GM06990 (cell line): ENCODE measurements around the gene AKT3.
"Not testable (repeated sequence)": the region's sequence is repeated elsewhere in the genome, so short reads cannot be mapped to it uniquely, and the experiment has no call there.

ENCODE experiments used
- DNase-seq: peaks from one replicate; pipeline ENCODE4 v3.0.0-alpha.2; 2011; ENCODE audit not compliant: insufficient read length; ENCODE audit errors: extremely low read depth
- H3K27me3 ChIP-seq: replicated peaks from 2 replicates; pipeline ENCODE4 v1.6.0; 2011; ENCODE audit warnings: low read length; ENCODE audit not compliant: control insufficient read depth, insufficient read depth
- H3K36me3 ChIP-seq: 2 replicates; pipeline ENCODE4 v1.5.1; 2011; ENCODE audit warnings: low read length; ENCODE audit not compliant: control insufficient read depth, insufficient read depth
- H3K4me3 ChIP-seq: replicated peaks from 2 replicates; pipeline ENCODE4 v1.5.1; 2011; ENCODE audit warnings: low read depth, mild to moderate bottlenecking, control low read depth, low read length
- TF ChIP-seq, protein P1 (sequence below): IDR thresholded peaks from 2 replicates; pipeline ENCODE4 v1.5.1; 2011; ENCODE audit warnings: low read length, control low read depth, mild to moderate bottlenecking, inconsistent platforms; ENCODE audit not compliant: insufficient read depth, poor library complexity, severe bottlenecking

AKT3 gene

DNA sequence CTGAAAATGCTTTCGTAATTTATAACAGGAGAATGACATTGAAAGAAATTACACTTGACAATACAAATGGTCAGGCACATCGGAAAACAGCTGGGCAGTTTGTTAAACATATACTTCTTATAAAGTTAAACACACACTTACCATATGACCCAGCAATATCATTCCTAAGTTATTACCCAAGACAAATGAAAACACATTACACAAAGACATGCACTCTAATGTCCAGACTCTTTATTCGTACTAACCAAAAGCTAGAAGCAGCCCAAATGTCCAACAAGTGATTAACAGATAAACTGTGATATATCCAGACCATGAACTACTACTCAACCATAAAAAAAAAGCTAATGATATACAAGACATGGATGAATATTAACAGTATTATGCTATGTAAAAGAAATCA lies 8.5 kb downstream of the AKT3 start:
- H3K36me3 ChIP-seq = no peaks in the 10 kb centered on the region
- no peak for DNase-seq
- no peak overlapping the region for H3K4me3 ChIP-seq
- TF ChIP-seq, protein P1, sequence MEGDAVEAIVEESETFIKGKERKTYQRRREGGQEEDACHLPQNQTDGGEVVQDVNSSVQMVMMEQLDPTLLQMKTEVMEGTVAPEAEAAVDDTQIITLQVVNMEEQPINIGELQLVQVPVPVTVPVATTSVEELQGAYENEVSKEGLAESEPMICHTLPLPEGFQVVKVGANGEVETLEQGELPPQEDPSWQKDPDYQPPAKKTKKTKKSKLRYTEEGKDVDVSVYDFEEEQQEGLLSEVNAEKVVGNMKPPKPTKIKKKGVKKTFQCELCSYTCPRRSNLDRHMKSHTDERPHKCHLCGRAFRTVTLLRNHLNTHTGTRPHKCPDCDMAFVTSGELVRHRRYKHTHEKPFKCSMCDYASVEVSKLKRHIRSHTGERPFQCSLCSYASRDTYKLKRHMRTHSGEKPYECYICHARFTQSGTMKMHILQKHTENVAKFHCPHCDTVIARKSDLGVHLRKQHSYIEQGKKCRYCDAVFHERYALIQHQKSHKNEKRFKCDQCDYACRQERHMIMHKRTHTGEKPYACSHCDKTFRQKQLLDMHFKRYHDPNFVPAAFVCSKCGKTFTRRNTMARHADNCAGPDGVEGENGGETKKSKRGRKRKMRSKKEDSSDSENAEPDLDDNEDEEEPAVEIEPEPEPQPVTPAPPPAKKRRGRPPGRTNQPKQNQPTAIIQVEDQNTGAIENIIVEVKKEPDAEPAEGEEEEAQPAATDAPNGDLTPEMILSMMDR = no peak
- H3K27me3 ChIP-seq = no peaks in the 10 kb centered on the region

DNA sequence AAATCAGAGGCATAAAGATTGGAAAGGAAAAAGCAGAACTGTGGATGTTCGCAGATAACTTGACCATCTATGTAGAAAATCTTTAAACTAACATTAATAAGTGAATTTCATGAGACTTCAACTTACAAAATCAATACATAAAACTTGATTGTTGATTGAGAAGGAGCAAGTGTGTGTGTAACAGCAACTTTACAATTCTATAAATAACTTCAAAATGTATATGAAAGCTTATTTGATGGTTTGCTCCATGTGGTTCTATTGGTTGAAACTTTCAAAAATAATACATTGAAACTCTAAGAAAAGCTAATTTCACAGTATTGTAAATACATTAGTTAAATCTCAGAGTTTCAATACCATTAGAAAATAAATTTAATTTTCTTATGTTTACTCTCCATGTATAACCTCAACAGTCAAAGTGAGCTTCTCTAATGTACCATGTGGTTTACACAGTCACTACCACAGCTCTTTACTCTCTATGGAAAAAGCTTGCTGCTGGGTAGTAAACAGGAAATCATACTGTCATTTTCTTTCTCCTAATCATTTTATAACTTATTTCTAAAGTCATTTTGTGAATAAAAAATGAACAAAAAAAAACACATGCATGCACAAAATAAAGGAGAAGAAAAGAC lies 12.0 kb downstream of the AKT3 start:
- TF ChIP-seq, protein P1 = no peak
- no peaks in the 10 kb centered on the region for H3K27me3 ChIP-seq
- no peak for DNase-seq
- H3K4me3 ChIP-seq = no peak overlapping the region
- no peaks in the 10 kb centered on the region for H3K36me3 ChIP-seq

GRCh38 chr1:243834130-243834529 lies 15.9 kb downstream of the AKT3 start:
- TF ChIP-seq, protein P1 = no peak
- no peak overlapping the region for H3K4me3 ChIP-seq
- H3K36me3 ChIP-seq = no peaks in the 10 kb centered on the region
- H3K27me3 ChIP-seq = no peaks in the 10 kb centered on the region
- DNase-seq = no peak

DNA sequence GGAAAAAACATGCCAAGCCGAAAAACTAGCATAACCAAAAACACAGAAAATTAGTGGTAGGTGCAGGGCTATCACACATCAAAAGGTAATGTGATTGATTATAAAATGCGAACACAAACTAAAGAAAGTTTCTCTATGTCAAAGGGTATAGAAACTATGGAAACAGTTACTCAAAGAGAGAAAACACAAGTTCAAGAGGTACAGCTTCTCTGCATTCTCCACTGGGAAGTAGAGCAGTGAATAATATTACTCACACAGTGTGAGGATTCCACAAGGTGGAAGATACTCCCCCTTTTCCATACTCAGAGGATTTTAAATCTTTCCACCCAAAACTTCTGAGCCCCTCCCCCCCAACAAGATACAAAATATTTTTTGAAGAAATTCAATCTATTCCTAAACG lies 18.6 kb downstream of the AKT3 start:
- DNase-seq = no peak
- Histone ChIP-seq H3K36me3 (no peaks in the 10 kb centered on the region), H3K4me3 (no peak overlapping the region), H3K27me3 (no peaks in the 10 kb centered on the region)
- TF ChIP-seq, protein P1 = no peak

DNA sequence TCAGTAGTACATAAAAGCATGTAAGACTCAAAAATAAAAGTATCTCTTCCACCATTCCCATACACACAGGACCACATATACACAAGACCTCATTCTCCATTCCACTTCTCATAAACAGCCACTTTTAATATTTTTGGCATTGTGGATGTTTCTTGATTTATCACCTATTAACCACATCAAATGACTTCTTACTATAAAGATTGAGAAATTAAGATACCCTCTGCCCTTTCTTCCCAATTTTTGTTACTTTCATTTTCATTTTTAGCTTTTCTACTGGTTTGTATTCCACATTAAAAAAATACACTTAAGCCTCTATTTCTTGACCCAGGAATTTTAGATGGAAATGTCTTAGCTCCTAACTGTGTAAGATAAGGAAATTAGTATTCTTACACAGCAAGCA lies 22.8 kb downstream of the AKT3 start:
- H3K4me3 ChIP-seq = no peak overlapping the region
- TF ChIP-seq, protein P1 = no peak
- DNase-seq = no peak
- H3K36me3 ChIP-seq = no peaks in the 10 kb centered on the region
- no peaks in the 10 kb centered on the region for H3K27me3 ChIP-seq

GRCh38 chr1:243824907-243825306 lies 25.1 kb downstream of the AKT3 start:
- not testable (repeated sequence) for H3K36me3 ChIP-seq, DNase-seq, H3K27me3 ChIP-seq, H3K4me3 ChIP-seq
